NB4 (cell line): Measurements from ENCODE around the gene CMYA5.

ENCODE experiments used
- MYC ChIP-seq: IDR thresholded peaks from 2 replicates; pipeline ENCODE4 v1.6.1; 2011; ENCODE audit warnings: low read depth, low read length
- POLR2A ChIP-seq: IDR thresholded peaks from 2 replicates; pipeline ENCODE4 v1.6.1; 2011; ENCODE audit warnings: mild to moderate bottlenecking; ENCODE audit not compliant: insufficient read length; ENCODE audit errors: extremely low read depth
- TF ChIP-seq, protein P1 (sequence below): IDR thresholded peaks from one replicate; pipeline ENCODE4 v1.5.1; 2012; ENCODE audit warnings: low read depth, low read length

GRCh38 chr5:79712741-79713140, 23.1 kb downstream of the CMYA5 start:
- no peak for TF ChIP-seq POLR2A
- TF ChIP-seq, protein P1, sequence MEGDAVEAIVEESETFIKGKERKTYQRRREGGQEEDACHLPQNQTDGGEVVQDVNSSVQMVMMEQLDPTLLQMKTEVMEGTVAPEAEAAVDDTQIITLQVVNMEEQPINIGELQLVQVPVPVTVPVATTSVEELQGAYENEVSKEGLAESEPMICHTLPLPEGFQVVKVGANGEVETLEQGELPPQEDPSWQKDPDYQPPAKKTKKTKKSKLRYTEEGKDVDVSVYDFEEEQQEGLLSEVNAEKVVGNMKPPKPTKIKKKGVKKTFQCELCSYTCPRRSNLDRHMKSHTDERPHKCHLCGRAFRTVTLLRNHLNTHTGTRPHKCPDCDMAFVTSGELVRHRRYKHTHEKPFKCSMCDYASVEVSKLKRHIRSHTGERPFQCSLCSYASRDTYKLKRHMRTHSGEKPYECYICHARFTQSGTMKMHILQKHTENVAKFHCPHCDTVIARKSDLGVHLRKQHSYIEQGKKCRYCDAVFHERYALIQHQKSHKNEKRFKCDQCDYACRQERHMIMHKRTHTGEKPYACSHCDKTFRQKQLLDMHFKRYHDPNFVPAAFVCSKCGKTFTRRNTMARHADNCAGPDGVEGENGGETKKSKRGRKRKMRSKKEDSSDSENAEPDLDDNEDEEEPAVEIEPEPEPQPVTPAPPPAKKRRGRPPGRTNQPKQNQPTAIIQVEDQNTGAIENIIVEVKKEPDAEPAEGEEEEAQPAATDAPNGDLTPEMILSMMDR: no peak
- no peak for TF ChIP-seq MYC
